Measurements from ENCODE around the gene CLPSL1. TPM values are rescaled to one million over a fixed set of nuclear protein-coding genes. Genes with fewer than 3 reads are reported as not detected.

Gene CLPSL1
- total and polyA plus RNA-seq, 2 donors (not counting 1 experiment from before 2014, with no cell fraction given) = not detected

DNA sequence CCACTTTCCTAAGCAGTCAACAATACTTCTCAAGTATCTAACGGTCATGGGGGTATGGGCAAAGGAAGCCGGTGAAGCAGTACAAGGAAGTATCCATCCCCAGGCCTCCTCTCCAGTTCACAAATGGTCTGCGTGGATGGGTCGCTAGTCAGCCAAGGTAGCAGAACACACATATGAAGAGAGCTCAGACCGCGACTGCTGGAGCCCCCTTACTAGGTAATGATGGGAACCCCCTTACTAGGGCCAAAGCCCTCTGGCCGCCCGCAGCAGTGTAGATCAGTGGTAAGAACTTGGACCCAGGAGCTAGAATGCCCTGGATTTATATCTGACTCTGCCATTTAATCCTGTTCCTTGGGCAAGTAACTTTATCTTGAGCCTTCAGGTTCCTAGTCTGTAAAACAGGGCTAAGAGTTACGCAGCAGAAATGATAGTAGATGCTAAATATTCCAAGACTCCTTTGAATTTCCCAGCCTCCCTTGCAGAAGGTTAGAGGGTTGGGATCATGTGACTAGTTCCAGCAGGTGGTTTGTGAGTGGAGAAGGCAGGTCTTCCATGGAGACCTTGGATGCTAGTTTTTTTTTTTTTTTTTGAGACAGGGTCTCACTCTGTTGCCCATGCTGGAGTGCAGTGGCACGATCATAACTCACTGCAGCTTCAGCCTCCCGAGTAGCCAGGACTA lies 6.6 kb upstream of the CLPSL1 start:
- no peaks in the 10 kb centered on the region for H3K9me3 Mint-ChIP-seq (ENCODE audit: insufficient read depth)
- no peaks in the 10 kb centered on the region for H3K36me3 ChIP-seq (replicated peaks in 1 of 2; ENCODE audit: control extremely low read depth in 1 of 2, control insufficient read depth in 1 of 2, extremely low read depth in 1 of 2, insufficient read depth in 2 of 2, low read length in 1 of 2)
- ATAC-seq (ENCODE audit: low read depth) (no peak), DNase-seq (no peak)
- no peaks in the 10 kb centered on the region for H3K27me3 Mint-ChIP-seq
- H3K4me1 Mint-ChIP-seq = peaks cover 41% of the 10 kb centered on the region
- POLR2A ChIA-PET = no interaction called here
- no peak overlapping the region for H3K9ac ChIP-seq (ENCODE audit: low read length)
- TF ChIP-seq, protein P1, sequence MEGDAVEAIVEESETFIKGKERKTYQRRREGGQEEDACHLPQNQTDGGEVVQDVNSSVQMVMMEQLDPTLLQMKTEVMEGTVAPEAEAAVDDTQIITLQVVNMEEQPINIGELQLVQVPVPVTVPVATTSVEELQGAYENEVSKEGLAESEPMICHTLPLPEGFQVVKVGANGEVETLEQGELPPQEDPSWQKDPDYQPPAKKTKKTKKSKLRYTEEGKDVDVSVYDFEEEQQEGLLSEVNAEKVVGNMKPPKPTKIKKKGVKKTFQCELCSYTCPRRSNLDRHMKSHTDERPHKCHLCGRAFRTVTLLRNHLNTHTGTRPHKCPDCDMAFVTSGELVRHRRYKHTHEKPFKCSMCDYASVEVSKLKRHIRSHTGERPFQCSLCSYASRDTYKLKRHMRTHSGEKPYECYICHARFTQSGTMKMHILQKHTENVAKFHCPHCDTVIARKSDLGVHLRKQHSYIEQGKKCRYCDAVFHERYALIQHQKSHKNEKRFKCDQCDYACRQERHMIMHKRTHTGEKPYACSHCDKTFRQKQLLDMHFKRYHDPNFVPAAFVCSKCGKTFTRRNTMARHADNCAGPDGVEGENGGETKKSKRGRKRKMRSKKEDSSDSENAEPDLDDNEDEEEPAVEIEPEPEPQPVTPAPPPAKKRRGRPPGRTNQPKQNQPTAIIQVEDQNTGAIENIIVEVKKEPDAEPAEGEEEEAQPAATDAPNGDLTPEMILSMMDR (IDR thresholded peaks at IDR 0.05) = no peak
- no peak for TF ChIP-seq EZH2 (IDR thresholded peaks at IDR 0.05; ENCODE audit: borderline replicate concordance, insufficient read depth, low read depth, low read length, poor library complexity, severe bottlenecking)
- H3K4me3 Mint-ChIP-seq = no peak overlapping the region
- no peak overlapping the region for H3K27ac ChIP-seq (ENCODE audit: low read length in 2 of 2)
- H3K4me2 ChIP-seq (replicated peaks; ENCODE audit: low read depth, low read length, poor library complexity, severe bottlenecking) = no peak overlapping the region
- no peak overlapping the region for H2AFZ ChIP-seq (ENCODE audit: insufficient read depth, low read depth, low read length, poor library complexity, severe bottlenecking)
- intact Hi-C loops (cut with micrococcal nuclease) = no loop called here
- H3K9me3 ChIP-seq (ENCODE audit: control extremely low read depth in 1 of 3, control insufficient read depth in 2 of 3, insufficient read depth in 1 of 3, low read length in 2 of 3) = no peaks in the 10 kb centered on the region
- CTCF ChIA-PET = interaction anchor here (0.7 kb wide), 1 partner anchor 204 kb away, joined by 4 read pairs; no protein-coding TSS in a partner anchor
- WGBS (ENCODE audit: insufficient coverage) = 86% methylated on average over 8 of the region's 11 CpGs
- peaks cover 21 to 39% of the 10 kb centered on the region in 2 donors for H3K4me1 ChIP-seq (ENCODE audit: control insufficient read depth in 2 of 2, insufficient read depth in 2 of 2, low read length in 2 of 2)
- H3K27ac Mint-ChIP-seq = no peak overlapping the region
- H3K4me3 ChIP-seq (ENCODE audit: control extremely low read depth in 1 of 5, extremely low read depth in 1 of 5, insufficient read depth in 1 of 5, low read depth in 2 of 5, low read length in 4 of 5) = no peak overlapping the region
- H3K27me3 ChIP-seq (replicated peaks in 1 of 4; ENCODE audit: control extremely low read depth in 1 of 4, control insufficient read depth in 3 of 4, insufficient read depth in 4 of 4, low read length in 3 of 4) = peaks cover 0 to 9% (median 0%) of the 10 kb centered on the region in 4 experiments
- H4K20me1 ChIP-seq (ENCODE audit: control insufficient read depth, insufficient read depth, low read length, poor library complexity, severe bottlenecking) = no peaks in the 10 kb centered on the region
- H3K79me2 ChIP-seq (ENCODE audit: control insufficient read depth, insufficient read depth, low read length) = no peaks in the 10 kb centered on the region

- no peak for DNase-seq
- ChIA-PET CTCF (interaction anchor here (0.7 to 1.3 kb wide), 2 partner anchors 38 to 205 kb away, joined by 4 read pairs; partner anchors contain the start of gene ARMC12), POLR2A (no interaction called here)
- no peak for ATAC-seq (ENCODE audit: low read depth)
- no peak overlapping the region for H3K4me3 ChIP-seq (ENCODE audit: control extremely low read depth in 1 of 5, extremely low read depth in 1 of 5, insufficient read depth in 1 of 5, low read depth in 2 of 5, low read length in 4 of 5)
- H4K20me1 ChIP-seq (ENCODE audit: control insufficient read depth, insufficient read depth, low read length, poor library complexity, severe bottlenecking) = no peaks in the 10 kb centered on the region
- H3K9me3 Mint-ChIP-seq (ENCODE audit: insufficient read depth) = no peaks in the 10 kb centered on the region
- no peaks in the 10 kb centered on the region for H3K27me3 Mint-ChIP-seq
- no peak overlapping the region for H3K4me3 Mint-ChIP-seq
- no peaks in the 10 kb centered on the region for H3K79me2 ChIP-seq (ENCODE audit: control insufficient read depth, insufficient read depth, low read length)
- no peak overlapping the region for H3K4me2 ChIP-seq (replicated peaks; ENCODE audit: low read depth, low read length, poor library complexity, severe bottlenecking)
- no peak overlapping the region for H2AFZ ChIP-seq (ENCODE audit: insufficient read depth, low read depth, low read length, poor library complexity, severe bottlenecking)
- peaks cover 36% of the 10 kb centered on the region for H3K4me1 Mint-ChIP-seq
- 91% methylated on average over 5 of the region's 6 CpGs for WGBS (ENCODE audit: insufficient coverage)
- no peak overlapping the region for H3K27ac ChIP-seq (ENCODE audit: low read length in 2 of 2)
- H3K9me3 ChIP-seq (ENCODE audit: control extremely low read depth in 1 of 3, control insufficient read depth in 2 of 3, insufficient read depth in 1 of 3, low read length in 2 of 3) = no peaks in the 10 kb centered on the region
- H3K27me3 ChIP-seq (replicated peaks in 1 of 4; ENCODE audit: control extremely low read depth in 1 of 4, control insufficient read depth in 3 of 4, insufficient read depth in 4 of 4, low read length in 3 of 4) = peaks cover 0 to 12% (median 0%) of the 10 kb centered on the region in 4 experiments
- intact Hi-C loops (cut with micrococcal nuclease) = no loop called here
- no peak overlapping the region for H3K9ac ChIP-seq (ENCODE audit: low read length)
- no peak for TF ChIP-seq EZH2 (IDR thresholded peaks at IDR 0.05; ENCODE audit: borderline replicate concordance, insufficient read depth, low read depth, low read length, poor library complexity, severe bottlenecking)
- TF ChIP-seq, protein P1 (IDR thresholded peaks at IDR 0.05) = no peak
- H3K4me1 ChIP-seq (ENCODE audit: control insufficient read depth in 2 of 2, insufficient read depth in 2 of 2, low read length in 2 of 2) = peaks cover 21 to 37% of the 10 kb centered on the region in 2 donors
- H3K36me3 ChIP-seq (replicated peaks in 1 of 2; ENCODE audit: control extremely low read depth in 1 of 2, control insufficient read depth in 1 of 2, extremely low read depth in 1 of 2, insufficient read depth in 2 of 2, low read length in 1 of 2) = no peaks in the 10 kb centered on the region
- H3K27ac Mint-ChIP-seq = no peak overlapping the region
Observed at GRCh38 chr6:35775031-35775430, 5.8 kb upstream of the CLPSL1 start.
